Measurements from ENCODE around the gene DNMT3A.

DNA sequence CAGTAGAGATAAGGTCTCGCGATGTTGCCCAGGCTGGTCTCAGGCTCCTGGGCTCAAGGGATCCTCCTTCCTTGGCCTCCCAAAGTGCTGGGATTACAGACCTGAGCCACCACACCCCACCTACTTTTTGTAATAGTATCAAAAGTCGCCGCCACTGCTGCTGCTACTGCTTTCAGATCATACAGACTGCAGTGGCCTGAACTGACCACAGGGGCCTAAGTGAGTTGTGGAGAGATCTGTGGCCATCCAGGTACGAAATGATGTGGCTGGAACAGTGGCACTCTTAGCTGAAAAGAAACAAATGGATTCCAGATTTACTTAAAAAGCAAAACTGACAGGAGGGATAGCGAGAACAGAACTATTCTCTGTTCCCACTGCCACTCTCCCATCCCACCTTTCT is 140.5 kb downstream of the DNMT3A start:
- TF ChIP-seq, protein P1, sequence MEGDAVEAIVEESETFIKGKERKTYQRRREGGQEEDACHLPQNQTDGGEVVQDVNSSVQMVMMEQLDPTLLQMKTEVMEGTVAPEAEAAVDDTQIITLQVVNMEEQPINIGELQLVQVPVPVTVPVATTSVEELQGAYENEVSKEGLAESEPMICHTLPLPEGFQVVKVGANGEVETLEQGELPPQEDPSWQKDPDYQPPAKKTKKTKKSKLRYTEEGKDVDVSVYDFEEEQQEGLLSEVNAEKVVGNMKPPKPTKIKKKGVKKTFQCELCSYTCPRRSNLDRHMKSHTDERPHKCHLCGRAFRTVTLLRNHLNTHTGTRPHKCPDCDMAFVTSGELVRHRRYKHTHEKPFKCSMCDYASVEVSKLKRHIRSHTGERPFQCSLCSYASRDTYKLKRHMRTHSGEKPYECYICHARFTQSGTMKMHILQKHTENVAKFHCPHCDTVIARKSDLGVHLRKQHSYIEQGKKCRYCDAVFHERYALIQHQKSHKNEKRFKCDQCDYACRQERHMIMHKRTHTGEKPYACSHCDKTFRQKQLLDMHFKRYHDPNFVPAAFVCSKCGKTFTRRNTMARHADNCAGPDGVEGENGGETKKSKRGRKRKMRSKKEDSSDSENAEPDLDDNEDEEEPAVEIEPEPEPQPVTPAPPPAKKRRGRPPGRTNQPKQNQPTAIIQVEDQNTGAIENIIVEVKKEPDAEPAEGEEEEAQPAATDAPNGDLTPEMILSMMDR (IDR thresholded peaks at IDR 0.05) = no peak
- no peak for TF ChIP-seq EZH2 (IDR thresholded peaks at IDR 0.05; ENCODE audit: borderline replicate concordance, insufficient read depth, low read depth, low read length, poor library complexity, severe bottlenecking)

Data from B cell (primary cell).